Measurements from ENCODE around the gene GEMIN7. TPM values are rescaled to one million over a fixed set of nuclear protein-coding genes. Genes with fewer than 3 reads are reported as not detected.

Gene GEMIN7
- polyA plus RNA-seq, 2 of the 4 experiments (the other 2 are of a cell fraction): 42.2 to 86.0 TPM

GRCh38 chr19:45091031-45091923 lies 12.2 kb downstream of the GEMIN7 start (continued):
- TF ChIP-seq REST (IDR thresholded peaks at IDR 0.05) (no peak), MAX (IDR thresholded peaks at IDR 0.05) (peak; percentile 95), HDAC2 (IDR thresholded peaks at IDR 0.05) (no peak), FOSB (CRISPR knock-in tag; IDR thresholded peaks at IDR 0.05) (0 out of 2 replicates have a peak, but pooled peaks have one; percentile 49), BCL3 (IDR thresholded peaks at IDR 0.05) (peak; percentile 83; the same call in 1 of the 3 replicates)

- no peaks in the 10 kb centered on the region for H3K9me3 ChIP-seq
- FAIRE-seq (peak; percentile 100), ATAC-seq (peak; percentile 78 to 84), DNase-seq (ENCODE audit: low read depth in 1 of 2, low spot score in 1 of 2) (peak; percentile 99 to 100)
- H3K4me1 ChIP-seq: peaks cover 46% of the 10 kb centered on the region
- peak within 1 kb of the TSS; percentile 86 for H3K4me3 ChIP-seq
- CTCF ChIA-PET: interaction anchor here (0.8 to 2.9 kb wide), 16 partner anchors 9 to 189 kb away, joined by 3 to 20 read pairs (median 5); partner anchors contain the start of genes GEMIN7 and TRAPPC6A
- WGBS (ENCODE audit: missing lambda C conversion rate): 2% methylated on average over 62 of the region's 103 CpGs
- H3K4me2 ChIP-seq: peak within 1 kb of the TSS; percentile 96
- peak within 1 kb of the TSS; percentile 92 to 94 for H3K27ac ChIP-seq
- POLR2A ChIA-PET: interaction anchor here (0.6 to 2.9 kb wide), 13 partner anchors 13 to 203 kb away, joined by 3 to 23 read pairs (median 6); partner anchors contain the start of genes BLOC1S3, CLASRP, CLPTM1 and GEMIN7
- TF ChIP-seq HMGXB4 (CRISPR knock-in tag; IDR thresholded peaks at IDR 0.05; ENCODE audit: borderline replicate concordance) (peak; percentile 96; the same call in 1 of the 2 replicates), FOSL2 (IDR thresholded peaks at IDR 0.05) (no peak), FOSL2 (CRISPR knock-in tag; IDR thresholded peaks at IDR 0.05) (0 out of 2 replicates have a peak, but pooled peaks have one; percentile 15), POLR2A (IDR thresholded peaks at IDR 0.05; ENCODE audit: low read length) (peak; percentile 35), JUN (IDR thresholded peaks at IDR 0.05) (peak in 1 of 2 experiments; percentile 93), MAX (IDR thresholded peaks at IDR 0.05) (peak; percentile 93), RAD21 (conservative IDR thresholded peaks at IDR 0.05 in 1 of 2, IDR thresholded peaks at IDR 0.05 in 1 of 2) (0 out of 5 replicates have a peak, but pooled peaks of 1 of the 2 experiments have one; percentile 10), CEBPB (IDR thresholded peaks at IDR 0.05) (no peak), MYC (IDR thresholded peaks at IDR 0.05; ENCODE audit: borderline replicate concordance, low read length) (peak; percentile 72; the same call in 1 of the 2 replicates), ZFP36 (IDR thresholded peaks at IDR 0.05; ENCODE audit: borderline replicate concordance, partially characterized antibody) (no peak), CTCF (IDR thresholded peaks at IDR 0.05) (peak; percentile 18; the same call in 2 of the 3 replicates), RARB (CRISPR knock-in tag; IDR thresholded peaks at IDR 0.05) (no peak), CBX2 (IDR thresholded peaks at IDR 0.05; ENCODE audit: borderline replicate concordance, low read depth) (no peak), BHLHE40 (IDR thresholded peaks at IDR 0.05; ENCODE audit: low read depth, low read length) (peak; percentile 69), PBX3 (IDR thresholded peaks at IDR 0.05) (0 out of 2 replicates have a peak, but pooled peaks have one; percentile 41), E2F6 (IDR thresholded peaks at IDR 0.05; ENCODE audit: borderline replicate concordance, low read depth) (peak; percentile 89), KDM5A (IDR thresholded peaks at IDR 0.05) (peak; percentile 62), MAZ (IDR thresholded peaks at IDR 0.05; ENCODE audit: borderline replicate concordance, low read depth, low read length) (peak; percentile 91; the same call in 1 of the 2 replicates)
These were observed 14.0 kb downstream of the GEMIN7 start, which contains the start of gene PPP1R37 for GRCh38 chr19:45092747-45093678. Gene PPP1R37, plus strand, starts transcription at chr19:45093179. Its CDS starts 147 bp downstream, at chr19:45093326.

Data from A549 (cell line).